IPS-18c (cell line): ENCODE measurements around the gene DENND1C.
A peak's percentile ranks its signal among the peaks of the same experiment; 100 is the strongest.

Source experiments
- H3K4me3 ChIP-seq: 2 replicates; pipeline ENCODE4 v1.7.0; 2013; ENCODE audit warnings: low read depth, mild to moderate bottlenecking, low read length, moderate library complexity; ENCODE audit not compliant: insufficient read depth
- H3K9me3 ChIP-seq: one replicate; pipeline ENCODE4 v1.6.1; 2013; ENCODE audit warnings: mild to moderate bottlenecking, low read length, moderate library complexity; ENCODE audit not compliant: control insufficient read depth, insufficient read depth

DENND1C gene, protein sequence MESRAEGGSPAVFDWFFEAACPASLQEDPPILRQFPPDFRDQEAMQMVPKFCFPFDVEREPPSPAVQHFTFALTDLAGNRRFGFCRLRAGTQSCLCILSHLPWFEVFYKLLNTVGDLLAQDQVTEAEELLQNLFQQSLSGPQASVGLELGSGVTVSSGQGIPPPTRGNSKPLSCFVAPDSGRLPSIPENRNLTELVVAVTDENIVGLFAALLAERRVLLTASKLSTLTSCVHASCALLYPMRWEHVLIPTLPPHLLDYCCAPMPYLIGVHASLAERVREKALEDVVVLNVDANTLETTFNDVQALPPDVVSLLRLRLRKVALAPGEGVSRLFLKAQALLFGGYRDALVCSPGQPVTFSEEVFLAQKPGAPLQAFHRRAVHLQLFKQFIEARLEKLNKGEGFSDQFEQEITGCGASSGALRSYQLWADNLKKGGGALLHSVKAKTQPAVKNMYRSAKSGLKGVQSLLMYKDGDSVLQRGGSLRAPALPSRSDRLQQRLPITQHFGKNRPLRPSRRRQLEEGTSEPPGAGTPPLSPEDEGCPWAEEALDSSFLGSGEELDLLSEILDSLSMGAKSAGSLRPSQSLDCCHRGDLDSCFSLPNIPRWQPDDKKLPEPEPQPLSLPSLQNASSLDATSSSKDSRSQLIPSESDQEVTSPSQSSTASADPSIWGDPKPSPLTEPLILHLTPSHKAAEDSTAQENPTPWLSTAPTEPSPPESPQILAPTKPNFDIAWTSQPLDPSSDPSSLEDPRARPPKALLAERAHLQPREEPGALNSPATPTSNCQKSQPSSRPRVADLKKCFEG

DNA sequence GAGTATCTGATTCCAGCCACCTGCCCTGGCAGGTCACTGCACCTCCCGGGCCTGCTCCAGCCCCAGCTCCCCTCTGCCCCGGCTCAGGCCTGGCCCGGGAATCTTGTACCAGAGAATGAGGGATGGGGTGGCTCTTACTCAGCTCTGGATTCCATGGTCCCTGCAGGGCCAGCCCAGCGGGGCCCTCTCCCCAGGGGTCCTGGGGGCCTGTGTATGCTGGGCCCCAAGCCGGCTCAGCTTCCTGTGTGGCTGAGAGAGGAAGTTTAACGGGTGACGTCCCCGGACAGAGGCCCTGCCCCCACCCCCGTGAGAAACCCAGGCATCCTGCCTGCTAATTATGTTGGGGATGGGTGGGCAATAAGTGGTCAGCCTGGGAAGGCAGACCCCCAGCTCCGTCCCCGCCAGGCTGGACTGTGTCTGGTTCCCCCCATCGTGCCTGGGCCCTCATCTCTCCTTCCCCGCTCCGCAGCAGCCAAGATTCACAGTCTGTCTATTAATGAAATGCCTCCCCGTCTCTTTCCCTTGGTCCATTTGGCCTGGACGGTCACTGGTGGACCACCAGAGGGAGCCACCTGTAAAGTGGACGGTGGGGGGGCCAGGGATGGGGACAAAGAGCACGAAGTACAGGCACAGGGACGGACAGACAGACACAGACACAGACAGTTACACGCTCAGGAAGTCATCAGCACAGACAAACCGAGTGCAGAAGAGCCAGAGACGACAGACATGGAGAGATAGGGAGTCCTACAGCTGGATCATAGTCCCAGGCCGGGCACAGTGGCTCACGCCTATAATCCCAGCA, at the start of gene DENND1C:
TSS of gene DENND1C (minus strand) at position 247 of the 802 bp plus-strand sequence. CDS start at position 155, 92 bp downstream.
- H3K4me3 ChIP-seq = no peak within 1 kb of the TSS
- H3K9me3 ChIP-seq = no peaks in the 10 kb centered on the region

DNA sequence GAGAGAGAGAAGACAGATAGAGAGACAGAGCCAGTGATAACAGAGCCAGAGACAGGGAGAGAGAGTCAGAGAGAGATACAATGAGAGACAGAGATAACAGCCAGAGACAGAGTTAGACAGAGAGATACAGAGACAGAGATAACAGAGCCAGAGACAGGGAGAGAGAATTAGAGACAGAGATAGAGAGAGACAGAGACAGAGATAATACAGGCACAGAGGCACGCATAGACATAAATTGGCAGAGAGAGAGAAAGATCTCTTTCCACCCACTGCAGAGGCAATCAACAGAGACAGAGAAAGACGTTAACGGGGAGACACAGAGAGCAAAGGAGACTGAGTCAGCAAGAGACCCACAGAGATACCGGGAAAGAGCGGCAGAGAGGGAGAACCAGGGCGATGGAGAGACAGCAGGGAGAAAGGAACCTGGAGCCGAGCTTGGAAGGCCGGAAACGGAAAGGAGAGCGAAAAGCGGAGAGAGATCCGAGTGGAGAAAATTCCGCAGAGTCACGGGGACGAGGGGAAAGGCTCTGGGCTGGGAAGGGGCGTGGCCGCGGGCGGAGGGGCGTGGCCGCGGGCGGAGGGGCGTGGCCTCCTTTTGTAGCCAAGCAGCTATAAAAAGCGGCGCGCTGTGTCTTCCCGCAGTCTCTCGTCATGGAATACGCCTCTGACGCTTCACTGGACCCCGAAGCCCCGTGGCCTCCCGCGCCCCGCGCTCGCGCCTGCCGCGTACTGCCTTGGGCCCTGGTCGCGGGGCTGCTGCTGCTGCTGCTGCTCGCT, 49.0 kb upstream of the DENND1C start, which contains the start of gene TNFSF9:
TSS of gene TNFSF9 (plus strand) at position 641 of the 777 bp plus-strand sequence. CDS start at position 652, 11 bp downstream.
- Histone ChIP-seq H3K4me3 (peak within 1 kb of the TSS; percentile 69), H3K9me3 (peaks cover 3% of the 10 kb centered on the region)

DNA sequence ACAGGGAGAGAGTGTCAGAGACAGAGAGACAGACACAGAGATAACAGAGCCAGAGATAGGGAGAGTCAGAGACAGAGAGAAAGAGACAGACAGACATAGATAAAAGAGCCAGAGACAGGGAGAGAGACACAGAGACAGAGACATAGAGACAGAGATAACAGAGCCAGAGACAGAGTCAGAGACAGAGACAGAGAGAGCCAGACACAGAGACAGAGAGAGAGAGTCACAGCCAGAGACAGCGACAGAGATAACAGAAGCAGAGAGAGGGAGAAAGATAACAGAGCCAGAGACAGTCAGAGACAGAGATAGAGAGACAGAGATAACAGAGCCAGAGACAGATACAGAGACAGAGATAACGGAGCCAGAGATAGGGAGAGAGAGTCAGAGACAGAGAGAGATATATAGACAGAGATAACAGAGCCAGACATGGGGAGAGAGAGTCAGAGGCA, 48.4 kb upstream of the DENND1C start:
- Histone ChIP-seq H3K4me3 (peak overlapping the region; percentile 69; the same call in 1 of the 2 replicates), H3K9me3 (peaks cover 3% of the 10 kb centered on the region)

DNA sequence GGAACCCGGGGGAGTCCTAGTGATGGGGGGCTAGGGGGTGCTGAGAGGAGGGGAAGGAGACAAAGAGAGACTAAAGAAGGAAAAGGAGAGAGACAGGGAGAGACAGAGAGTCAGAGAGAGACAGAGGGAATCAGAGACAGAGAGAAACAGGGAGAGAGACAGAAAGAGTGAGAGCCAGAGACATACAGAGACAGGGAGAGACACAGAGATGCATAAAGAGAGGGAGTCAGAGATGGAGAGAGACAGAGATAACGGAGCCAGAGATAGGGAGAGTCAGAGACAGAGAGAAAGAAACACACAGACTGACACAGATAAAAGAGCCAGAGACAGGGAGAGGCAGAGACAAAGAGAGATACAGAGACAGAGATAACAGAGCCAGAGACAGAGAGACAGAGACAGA, 47.8 kb upstream of the DENND1C start:
- Histone ChIP-seq H3K9me3 (peaks cover 3% of the 10 kb centered on the region), H3K4me3 (no peak overlapping the region)

DNA sequence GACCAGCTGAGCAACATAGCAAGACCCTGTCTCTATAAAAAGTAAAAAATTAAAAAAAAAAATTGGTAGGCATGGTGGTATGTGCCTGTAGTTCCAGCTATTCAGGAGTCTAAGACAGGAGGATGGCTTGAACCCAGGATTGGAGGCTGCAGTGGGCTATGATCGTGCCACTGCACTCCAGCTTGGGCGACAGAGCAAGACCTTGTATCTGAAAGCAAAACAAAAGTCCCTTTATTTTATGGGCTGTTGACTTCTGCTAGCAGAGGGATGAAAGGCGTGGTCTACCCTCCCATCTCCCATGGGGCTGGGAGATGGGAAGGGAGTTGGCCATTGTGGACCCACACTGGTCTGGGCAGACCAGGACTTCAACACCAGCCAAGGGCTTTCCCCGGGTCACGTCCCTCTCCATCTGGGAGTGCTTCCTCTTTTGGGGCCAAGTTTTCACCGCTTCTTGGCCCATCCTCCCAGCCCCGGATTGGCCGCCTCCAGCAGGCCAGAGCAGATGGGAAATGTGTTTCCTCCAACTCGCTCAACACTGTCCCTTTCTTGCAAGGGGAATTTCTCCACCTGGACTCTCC, 47.0 kb upstream of the DENND1C start:
- no peak overlapping the region for H3K4me3 ChIP-seq

DNA sequence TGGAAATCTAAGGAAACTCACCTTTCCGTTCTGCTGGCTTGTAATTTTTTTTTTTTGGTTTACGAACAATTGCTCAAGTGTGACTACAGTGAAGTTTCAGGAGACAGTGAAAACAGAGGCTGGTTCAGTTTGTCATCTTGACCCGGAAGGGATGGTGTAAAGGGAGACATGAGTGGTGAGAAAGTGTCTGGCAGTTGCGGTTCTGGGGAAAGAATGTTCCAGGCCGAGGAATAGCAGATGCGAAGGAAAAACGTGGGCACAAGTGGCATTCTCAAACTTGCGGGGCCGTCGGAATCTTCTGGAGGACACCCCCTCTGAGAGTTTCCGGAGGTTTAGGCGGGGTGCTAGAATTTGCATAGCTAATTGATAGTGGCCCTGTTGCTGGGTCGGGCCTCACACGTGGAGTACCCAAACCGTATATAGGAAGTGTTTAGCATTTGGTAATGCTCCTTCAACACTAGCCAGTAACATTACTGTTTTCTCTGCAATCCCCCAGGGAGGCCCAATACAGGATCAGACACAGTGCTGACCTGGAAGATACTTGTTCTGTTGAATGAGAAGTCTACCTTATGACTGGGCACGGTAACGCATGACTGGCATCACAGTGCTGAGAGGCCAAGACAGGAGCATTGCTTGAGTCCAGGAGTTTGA, 46.4 kb upstream of the DENND1C start:
- H3K9me3 ChIP-seq = peaks cover 3% of the 10 kb centered on the region
- H3K4me3 ChIP-seq = no peak overlapping the region

More for the DNA sequence above, 47.0 kb upstream of the DENND1C start:
- peaks cover 3% of the 10 kb centered on the region for H3K9me3 ChIP-seq

DNA sequence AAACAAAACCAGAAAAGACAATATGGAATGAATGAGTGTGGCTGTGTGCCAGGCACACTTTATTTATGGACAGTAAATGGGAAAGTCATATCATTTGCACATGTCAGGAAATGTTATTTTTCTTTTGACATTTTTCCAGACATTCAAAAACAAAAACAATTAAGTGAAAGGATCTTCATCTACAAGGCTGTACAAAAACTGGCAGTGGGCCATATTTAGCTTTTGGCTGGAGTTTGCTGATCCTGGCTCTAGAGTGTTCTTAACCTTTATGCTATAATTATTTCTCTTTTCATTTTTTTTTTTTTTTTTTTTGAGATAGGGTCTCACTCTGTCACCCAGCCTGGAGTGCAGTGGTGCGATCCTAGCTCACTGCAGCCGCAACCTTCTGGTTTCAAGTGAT, 42.7 kb upstream of the DENND1C start:
- no peaks in the 10 kb centered on the region for H3K9me3 ChIP-seq

DNA sequence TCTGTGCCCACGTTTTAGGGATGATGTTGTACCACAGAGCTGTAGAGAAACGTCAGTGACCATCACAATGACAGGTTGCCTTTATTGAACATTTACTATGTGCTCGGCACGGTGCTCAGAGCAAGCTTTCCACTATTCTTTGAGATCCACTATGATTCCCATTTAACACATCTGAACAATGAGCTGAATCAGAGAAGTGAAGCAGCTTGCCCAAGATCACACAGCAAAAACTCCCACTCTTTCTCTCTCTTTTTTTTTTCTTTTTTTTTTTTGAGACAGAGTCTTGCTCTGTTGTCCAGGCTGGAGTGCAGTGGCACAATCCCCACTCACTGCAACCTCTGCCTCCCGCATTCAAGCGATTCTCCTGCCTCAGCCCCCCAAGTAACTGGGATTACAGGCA, 41.1 kb upstream of the DENND1C start:
- H3K9me3 ChIP-seq = no peaks in the 10 kb centered on the region
- no peak overlapping the region for H3K4me3 ChIP-seq

More for the DNA sequence above, 42.7 kb upstream of the DENND1C start:
- H3K4me3 ChIP-seq = no peak overlapping the region

DNA sequence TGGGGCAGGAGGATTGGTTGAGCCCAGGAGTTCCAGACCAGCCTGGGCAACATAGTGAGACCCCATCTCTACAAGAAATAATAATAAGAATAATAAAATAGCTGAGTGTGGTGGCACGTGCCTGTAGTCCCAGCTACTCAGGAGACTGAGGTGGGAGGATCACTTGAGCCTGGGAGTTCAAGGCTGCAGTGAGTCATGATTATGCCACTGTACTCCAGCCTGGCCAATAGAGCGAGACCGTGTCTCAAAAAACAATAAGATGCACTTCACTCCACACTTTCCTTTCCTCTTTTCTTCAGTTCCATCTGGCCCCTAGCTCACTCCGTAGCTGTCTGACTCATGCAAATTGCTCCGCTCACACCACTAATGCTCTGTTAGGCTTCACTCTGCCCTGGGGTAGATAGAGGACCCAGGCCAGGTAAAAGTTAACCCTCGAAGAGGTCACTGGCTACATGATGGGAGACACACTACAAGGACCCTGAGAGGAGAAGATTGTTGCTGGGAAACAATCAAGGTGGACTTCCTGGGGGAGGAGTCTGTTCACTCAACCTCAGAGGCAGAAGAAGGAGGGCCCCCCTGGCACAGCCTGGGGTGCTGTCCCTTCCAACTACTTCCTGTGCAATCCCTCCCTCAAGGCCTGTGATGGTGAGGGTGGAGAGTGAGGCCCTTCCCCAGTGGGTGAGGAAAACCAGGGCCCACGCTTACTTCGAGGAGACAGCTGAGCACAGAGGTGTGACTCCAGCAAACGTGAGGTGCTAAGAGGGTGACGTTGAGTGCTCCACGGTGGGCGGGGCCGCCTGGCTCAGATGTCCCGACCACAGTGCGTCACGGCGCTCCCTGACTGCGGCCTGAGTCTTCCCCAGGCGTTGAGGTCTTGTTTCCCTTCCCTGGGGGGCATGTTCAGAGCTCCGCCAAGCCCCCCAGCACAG, 40.4 kb upstream of the DENND1C start:
- no peak overlapping the region for H3K4me3 ChIP-seq
- no peaks in the 10 kb centered on the region for H3K9me3 ChIP-seq

DNA sequence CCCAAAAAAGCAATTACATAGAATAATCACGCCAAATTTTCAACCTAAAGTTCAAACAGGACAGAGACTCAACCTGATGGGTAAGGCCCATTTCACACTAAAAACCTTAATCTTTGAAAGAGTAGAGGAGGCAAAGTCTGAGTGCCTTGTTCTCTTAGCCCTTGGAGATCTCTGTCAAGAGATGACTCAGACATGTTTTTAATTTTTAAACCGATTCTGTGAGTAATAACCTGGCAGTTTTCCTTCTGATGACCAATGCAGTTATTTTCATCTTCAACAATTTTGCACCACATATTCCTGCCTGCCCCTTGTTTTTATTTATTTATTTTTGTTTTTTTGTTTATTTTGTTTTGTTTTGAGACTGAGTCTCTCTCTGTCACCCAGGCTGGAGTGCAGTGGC, 37.7 kb upstream of the DENND1C start:
- no peaks in the 10 kb centered on the region for H3K9me3 ChIP-seq
- H3K4me3 ChIP-seq = no peak overlapping the region

DNA sequence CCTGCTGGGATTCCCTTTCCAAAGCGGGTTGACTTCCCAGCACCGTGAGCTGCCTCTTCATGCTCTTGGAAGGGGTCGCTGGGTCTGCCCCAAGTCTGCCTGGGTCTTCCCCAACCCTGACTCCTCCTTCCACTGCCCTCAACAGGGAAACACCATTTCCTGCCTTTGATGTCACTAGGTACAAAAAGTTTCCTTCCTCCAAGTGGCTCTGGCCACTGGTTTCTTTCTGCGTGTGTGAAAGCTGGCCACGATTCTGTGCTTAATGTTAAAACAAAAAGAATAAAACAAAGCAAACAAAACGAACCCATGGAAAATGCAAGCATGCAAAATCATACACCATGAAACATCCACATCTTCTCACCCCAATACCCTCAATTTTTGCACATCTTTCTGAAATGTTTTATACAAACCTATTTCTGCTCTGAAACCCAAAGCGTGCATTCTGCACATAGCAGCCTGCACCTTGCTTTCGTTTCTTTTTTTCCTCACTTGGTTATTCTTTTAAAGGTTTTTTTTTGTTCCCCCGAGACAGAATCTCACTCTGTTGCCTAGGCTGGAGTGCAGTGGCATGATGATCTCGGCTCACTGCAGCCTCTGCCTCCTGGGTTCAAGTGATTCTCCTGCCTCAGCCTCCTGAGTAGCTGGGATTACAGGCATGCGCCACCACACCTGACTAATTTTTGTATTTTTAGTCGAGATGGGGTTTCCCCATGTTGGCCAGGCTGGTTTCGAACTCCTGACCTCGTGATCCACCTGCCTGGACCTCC, 36.7 kb upstream of the DENND1C start:
- H3K4me3 ChIP-seq = no peak overlapping the region
- no peaks in the 10 kb centered on the region for H3K9me3 ChIP-seq

DNA sequence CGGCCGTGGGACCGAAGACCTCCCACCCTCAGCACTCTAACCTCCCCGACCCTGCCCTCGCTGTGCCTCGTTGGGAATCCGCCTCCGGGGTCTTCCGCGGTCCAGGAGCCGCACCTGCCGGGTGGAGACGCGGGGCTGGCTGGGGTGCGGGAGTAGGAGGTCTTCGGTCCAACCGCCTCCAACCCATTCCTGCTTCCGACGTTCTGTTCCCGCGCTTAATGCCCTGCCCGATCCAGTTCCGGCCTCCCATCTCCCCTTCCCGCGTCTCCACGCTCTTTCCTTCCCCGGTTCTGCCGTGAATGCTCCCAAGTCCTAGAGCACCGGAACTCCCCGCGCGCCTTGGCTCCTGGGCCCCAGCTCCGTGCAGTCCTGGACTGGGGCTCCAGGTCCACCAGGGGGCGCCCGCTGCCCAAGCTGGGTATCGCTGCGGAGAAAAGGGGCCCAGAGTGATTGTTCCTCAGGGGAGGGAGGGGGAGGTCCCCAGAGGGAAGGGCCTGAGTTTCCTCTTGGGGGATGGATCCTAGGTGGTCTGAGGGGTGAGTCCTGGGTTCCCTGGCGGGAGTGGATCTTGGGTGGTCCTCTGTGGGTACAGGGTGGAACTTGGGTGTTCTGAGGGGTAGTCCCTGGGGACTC, 35.2 kb upstream of the DENND1C start:
- peak overlapping the region; percentile 89 for H3K4me3 ChIP-seq
- H3K9me3 ChIP-seq = no peaks in the 10 kb centered on the region

DNA sequence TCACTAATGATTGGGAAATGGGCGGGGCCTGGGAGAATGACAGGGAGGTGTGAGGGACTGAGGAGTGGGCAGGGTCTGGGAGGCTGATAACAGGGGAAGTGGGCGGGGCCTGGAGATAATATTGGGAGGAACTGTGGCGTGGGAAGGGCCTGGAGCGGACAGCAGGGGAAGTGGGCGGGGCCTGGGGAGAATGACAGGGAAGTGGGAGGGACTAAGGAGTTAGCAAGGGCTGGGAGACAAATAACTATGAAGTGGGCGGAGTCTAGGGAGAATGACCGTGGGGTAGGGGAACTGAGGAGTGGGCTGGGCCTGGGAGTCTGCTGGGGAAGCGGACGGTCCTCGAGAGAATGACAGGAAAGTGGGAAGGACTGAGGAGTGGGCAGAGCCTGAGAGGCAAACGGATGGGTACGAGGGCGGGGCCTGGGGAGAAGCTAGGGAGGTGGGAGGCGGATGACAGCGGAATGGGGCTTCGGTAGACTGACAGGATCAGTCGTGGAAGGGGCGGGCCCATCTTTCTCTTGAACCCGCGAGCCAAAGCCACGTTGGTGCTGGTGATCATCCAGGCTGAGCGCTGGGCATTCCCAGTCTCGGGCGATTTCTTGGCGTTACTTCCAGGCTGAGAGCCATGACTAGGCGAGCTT, 34.6 kb upstream of the DENND1C start:
- no peaks in the 10 kb centered on the region for H3K9me3 ChIP-seq
- peak overlapping the region; percentile 89 for H3K4me3 ChIP-seq
